HepG2 (cell line): Measurements from ENCODE around the gene KRTAP10-10. TPM values are rescaled to one million over a fixed set of nuclear protein-coding genes. Genes with fewer than 3 reads are reported as not detected.
A peak's percentile ranks its signal among the peaks of the same experiment; 100 is the strongest.
"Not testable (repeated sequence)": the region's sequence is repeated elsewhere in the genome, so short reads cannot be mapped to it uniquely, and the experiment has no call there.

Source experiments
- ATAC-seq: fragments of 200-7000 bp; cut with Tn5 transposase; 3 replicates; pipeline ENCODE4 v1.9.1; 2020; ENCODE audit warnings: mild to moderate bottlenecking, moderate library complexity
- BruUV-seq: library from RNA; stranded (reverse); fragments of 400-500 nt; replicated peaks from 2 replicates; lab custom pipeline; 2021; lab: Mats Ljungman, UMichigan
- CTCF ChIA-PET: fragments of 300-600 bp; formaldehyde crosslinking; extraction: SDS; loops from one replicate; lab custom pipeline; 2021; ENCODE audit warnings: low total read pairs, inconsistent platforms, low intra/inter-chr PET ratio; lab: Yijun Ruan, JAX
- POLR2A ChIA-PET: fragments of 350-600 bp; sonication (Branson Sonifier 250); formaldehyde crosslinking; loops from one replicate; lab custom pipeline; 2020; ENCODE audit warnings: antibody characterized with exemption, inconsistent platforms; lab: Yijun Ruan, JAX
- DNase-seq: peaks from one replicate; pipeline ENCODE4 v3.0.0-alpha.2; 2015; ENCODE audit warnings: low spot score
- FAIRE-seq: peaks from 3 replicates; lab custom pipeline; 2011; peaks lifted over from hg19 to GRCh38; lab: Jason Lieb, UNC
- H2AFZ ChIP-seq: one replicate; pipeline ENCODE4 v1.6.1; 2011; ENCODE audit warnings: low read length, inconsistent platforms
- H3K27ac ChIP-seq: fragments of 300-600 bp; 3 replicates; pipeline ENCODE4 v1.8.0; 2011; ENCODE audit warnings: mixed run types, mild to moderate bottlenecking, mixed read lengths, low read length, inconsistent platforms; ENCODE audit not compliant: insufficient read depth; ENCODE audit errors: extremely low read length
- H3K27me3 ChIP-seq, 2 experiments: fragments of 200-600 bp in 1 of 2; 2 replicates in 1 of 2; 3 replicates in 1 of 2; pipeline versions ENCODE4 v1.6.0 to v1.8.0; 2011; ENCODE audit warnings: low read length in 2 of 2, mild to moderate bottlenecking in 2 of 2, moderate library complexity in 2 of 2, inconsistent platforms in 1 of 2; ENCODE audit not compliant: insufficient read depth in 2 of 2, control insufficient read depth in 1 of 2
- H3K36me3 ChIP-seq, 2 experiments: fragments of 200-600 bp in 1 of 2; replicated peaks in 1 of 2; 2 replicates in 1 of 2; 3 replicates in 1 of 2; pipeline versions ENCODE4 v1.5.1 to v1.8.0; 2011; ENCODE audit warnings: low read length in 2 of 2, inconsistent platforms in 1 of 2; ENCODE audit not compliant: insufficient read depth in 2 of 2, control insufficient read depth in 1 of 2
- H3K4me1 ChIP-seq: 2 replicates; pipeline ENCODE4 v1.5.1; 2012; ENCODE audit warnings: low read length, inconsistent platforms; ENCODE audit not compliant: insufficient read depth
- H3K4me2 ChIP-seq: 2 replicates; pipeline ENCODE4 v1.6.0; 2011; ENCODE audit warnings: low read depth, low read length, inconsistent platforms
- H3K4me3 ChIP-seq, 3 experiments: fragments of 200-600 bp in 1 of 3; sonication (generic), shearing (Covaris generic) in 1 of 3; replicated peaks in 1 of 3; 2 replicates each; pipeline ENCODE4 v1.5.1; 2011 to 2016; ENCODE audit warnings: low read length in 3 of 3, inconsistent platforms in 2 of 3, low read depth in 2 of 3, mild to moderate bottlenecking in 2 of 3, control low read depth in 1 of 3, mixed read lengths in 1 of 3; ENCODE audit not compliant: insufficient read depth in 1 of 3
- H3K79me2 ChIP-seq: one replicate; pipeline ENCODE4 v1.6.1; 2011; ENCODE audit warnings: low read length, inconsistent platforms; ENCODE audit not compliant: insufficient read depth
- H3K9ac ChIP-seq: 2 replicates; pipeline ENCODE4 v1.6.0; 2011; ENCODE audit warnings: mild to moderate bottlenecking, low read depth, low read length, inconsistent platforms; ENCODE audit not compliant: insufficient read depth
- H3K9me3 ChIP-seq: 2 replicates; pipeline ENCODE4 v1.5.1; 2012; ENCODE audit warnings: mild to moderate bottlenecking, low read length
- H4K20me1 ChIP-seq: 2 replicates; pipeline ENCODE4 v1.6.0; 2011; ENCODE audit warnings: inconsistent platforms, mild to moderate bottlenecking, low read length, moderate library complexity; ENCODE audit not compliant: insufficient read depth
- ATF4 ChIP-seq, 2 experiments: fragments of 450-650 bp in 1 of 2; sonication (generic) in 1 of 2; formaldehyde crosslinking; IDR thresholded peaks; 2 replicates each; pipeline versions ENCODE4 v1.5.0 to v1.8.0; 2020 to 2022; ENCODE audit warnings: mild to moderate bottlenecking in 1 of 2, missing genetic modification reagents in 1 of 2
- ATF7 ChIP-seq, 2 experiments: fragments of 450-650 bp in 1 of 2; sonication (generic) in 1 of 2; formaldehyde crosslinking in 1 of 2; IDR thresholded peaks; 2 replicates each; pipeline versions ENCODE4 v1.4.0 to v1.6.1; 2016 to 2020; ENCODE audit warnings: antibody characterized with exemption in 1 of 2, mild to moderate bottlenecking in 1 of 2, missing genetic modification reagents in 1 of 2
- GMEB2 ChIP-seq: IDR thresholded peaks from 2 replicates; pipeline ENCODE4 v1.6.1; 2016; ENCODE audit warnings: missing biosample characterization, missing genetic modification reagents, low read depth
- ISX ChIP-seq: sonication (generic); formaldehyde crosslinking; conservative IDR thresholded peaks from 2 replicates; pipeline ENCODE4 v1.5.0; 2020; ENCODE audit warnings: missing genetic modification reagents
- ZFP1 ChIP-seq: IDR thresholded peaks from 2 replicates; pipeline ENCODE4 v1.6.1; 2016
- ZNF292 ChIP-seq: sonication (generic); formaldehyde crosslinking; IDR thresholded peaks from 2 replicates; pipeline ENCODE4 v1.8.1; 2022; ENCODE audit warnings: mild to moderate bottlenecking, low read depth, missing genetic modification reagents, borderline replicate concordance
- ZNF329 ChIP-seq: sonication (generic); formaldehyde crosslinking; IDR thresholded peaks from 2 replicates; pipeline ENCODE4 v1.9.0; 2021; ENCODE audit warnings: low read depth, mild to moderate bottlenecking, missing genetic modification reagents
- ZNF33B ChIP-seq: sonication (generic); formaldehyde crosslinking; IDR thresholded peaks from 2 replicates; pipeline ENCODE4 v1.5.1; 2020; ENCODE audit warnings: mild to moderate bottlenecking, missing genetic modification reagents
- ZNF354B ChIP-seq: sonication (generic); formaldehyde crosslinking; IDR thresholded peaks from 2 replicates; pipeline ENCODE4 v1.8.0; 2022; ENCODE audit warnings: mild to moderate bottlenecking, missing genetic modification reagents
- WGBS: methylation state at CpG from one replicate; pipeline ENCODE4 v1.1.6; 2017; ENCODE audit warnings: low lambda C conversion rate; 5-methylcytosine and 5-hydroxymethylcytosine counted together
- in situ Hi-C: cut with HindIII; loops from 2 replicates; pipeline ENCODE4 v1.10.0; 2017; ENCODE audit warnings: low pct_unique_long_range_greater_than_20kb; ENCODE audit not compliant: extremely low pct_ligation_motif_present
- intact Hi-C: fragments of 100-400 bp; cut with micrococcal nuclease; formaldehyde crosslinking; loops from one replicate; pipeline ENCODE4 v1.10.0; 2022; ENCODE audit not compliant: unreplicated experiment
- polyA plus RNA-seq, 8 experiments: library from polyadenylated mRNA; depleted of rRNA in 3 of 8; stranded (reverse) in 7 of 8; unstranded in 1 of 8; fragments of >200 nt; fragmentation: Illumina TruSeq in 4 of 8; extraction: Trizol in 4 of 8; gene quantifications; 2 replicates each; pipeline versions ENCODE4 v1.2.1 to v1.2.3, GENCODE V29; 2011 to 2016; ENCODE audit warnings: low read depth in 4 of 8, missing spikeins in 1 of 8, mixed read lengths in 1 of 8; ENCODE audit not compliant: insufficient read depth in 1 of 8
- total RNA-seq, 5 experiments: library from RNA; depleted of rRNA; stranded (reverse); fragments of >200 nt; fragmentation: Illumina TruSeq; extraction: Trizol; gene quantifications; 2 replicates each; pipeline ENCODE4 v1.2.3, GENCODE V29; 2016; ENCODE audit warnings: low read depth in 1 of 5
- TF ChIP-seq, protein P1 (sequence below): IDR thresholded peaks from 2 replicates; pipeline ENCODE4 v1.6.1; 2016; ENCODE audit warnings: mild to moderate bottlenecking

The KRTAP10-10 gene
- total and polyA plus RNA-seq, 2 of the 13 experiments (the other 11 are each of a cell fraction or from before 2014, with no cell fraction given) = not detected

- no peak for TF ChIP-seq ATF4 (CRISPR knock-in tag; IDR thresholded peaks at IDR 0.05)
- TF ChIP-seq, protein P1, sequence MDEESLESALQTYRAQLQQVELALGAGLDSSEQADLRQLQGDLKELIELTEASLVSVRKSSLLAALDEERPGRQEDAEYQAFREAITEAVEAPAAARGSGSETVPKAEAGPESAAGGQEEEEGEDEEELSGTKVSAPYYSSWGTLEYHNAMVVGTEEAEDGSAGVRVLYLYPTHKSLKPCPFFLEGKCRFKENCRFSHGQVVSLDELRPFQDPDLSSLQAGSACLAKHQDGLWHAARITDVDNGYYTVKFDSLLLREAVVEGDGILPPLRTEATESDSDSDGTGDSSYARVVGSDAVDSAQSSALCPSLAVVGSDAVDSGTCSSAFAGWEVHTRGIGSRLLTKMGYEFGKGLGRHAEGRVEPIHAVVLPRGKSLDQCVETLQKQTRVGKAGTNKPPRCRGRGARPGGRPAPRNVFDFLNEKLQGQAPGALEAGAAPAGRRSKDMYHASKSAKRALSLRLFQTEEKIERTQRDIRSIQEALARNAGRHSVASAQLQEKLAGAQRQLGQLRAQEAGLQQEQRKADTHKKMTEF (CRISPR knock-in tag) = no peak
Observed at GRCh38 chr21:44643741-44644310, 6.7 kb downstream of the KRTAP10-10 start (continued).

DNA sequence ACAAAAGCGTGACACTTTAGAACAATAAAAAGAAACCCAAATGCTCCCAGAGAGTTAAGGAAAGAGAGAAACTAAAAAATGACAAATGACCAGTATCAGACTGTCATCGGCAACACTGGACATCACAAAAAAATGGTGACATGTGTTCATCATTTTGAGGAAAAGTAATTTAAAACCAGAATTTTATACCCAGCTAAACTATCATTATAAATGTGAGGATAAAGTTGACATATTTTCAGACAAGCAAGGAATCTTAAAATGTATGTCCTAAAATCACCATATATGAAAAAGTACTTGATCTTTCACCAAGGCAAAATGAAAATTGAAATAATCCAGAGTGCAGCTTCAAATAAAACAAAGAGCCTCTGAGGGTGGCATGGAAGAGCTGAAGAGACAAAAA lies 7.7 kb downstream of the KRTAP10-10 start:
- intact Hi-C loops = no loop called here
- H3K36me3 ChIP-seq = no peaks in the 10 kb centered on the region
- H3K79me2 ChIP-seq = no peaks in the 10 kb centered on the region
- H3K9me3 ChIP-seq = peaks cover 22% of the 10 kb centered on the region
- ATAC-seq = no peak
- CTCF ChIA-PET = no interaction called here
- no peak overlapping the region for H3K27ac ChIP-seq
- no peak for FAIRE-seq
- WGBS = 39% methylated on average over 2 of the region's 2 CpGs
- no peaks in the 10 kb centered on the region for H3K4me1 ChIP-seq
- H3K4me3 ChIP-seq = no peak overlapping the region
- no peak overlapping the region for H3K9ac ChIP-seq
- H3K4me2 ChIP-seq = no peak overlapping the region
- TF ChIP-seq ISX (CRISPR knock-in tag) (no peak), ZNF33B (CRISPR knock-in tag) (no peak), ZNF329 (CRISPR knock-in tag) (no peak), ZFP1 (CRISPR knock-in tag) (peak; percentile 99), ZNF292 (no peak), ATF7 (IDR thresholded peaks at IDR 0.05) (no peak), ATF7 (CRISPR knock-in tag; IDR thresholded peaks at IDR 0.05) (no peak), GMEB2 (CRISPR knock-in tag) (no peak), ZNF354B (CRISPR knock-in tag) (no peak)
- no TSS peak for BruUV-seq
- in situ Hi-C loops = no loop called here
- no peak for DNase-seq
- no peak overlapping the region for H2AFZ ChIP-seq
- POLR2A ChIA-PET = no interaction called here
- H4K20me1 ChIP-seq = no peaks in the 10 kb centered on the region
- peaks cover 3 to 22% of the 10 kb centered on the region in 2 experiments; a peak in 4 of 5 replicates for H3K27me3 ChIP-seq

GRCh38 chr21:44646366-44647221 lies 9.4 kb downstream of the KRTAP10-10 start, which contains the start of gene KRTAP10-11:
Gene KRTAP10-11, plus strand, starts transcription at chr21:44646414. Its CDS starts 45 bp downstream, at chr21:44646459.
- H4K20me1 ChIP-seq, H2AFZ ChIP-seq, POLR2A ChIA-PET, CTCF ChIA-PET, H3K4me2 ChIP-seq, H3K36me3 ChIP-seq, H3K9ac ChIP-seq, ATAC-seq, H3K4me3 ChIP-seq, intact Hi-C loops, H3K4me1 ChIP-seq, FAIRE-seq, H3K79me2 ChIP-seq, DNase-seq, BruUV-seq, in situ Hi-C loops, H3K27ac ChIP-seq: not testable (repeated sequence)
- peaks cover 3 to 30% of the 10 kb centered on the region in 2 experiments; a peak in 4 of 5 replicates for H3K27me3 ChIP-seq
- WGBS = 49% methylated on average over 12 of the region's 21 CpGs
- peaks cover 22% of the 10 kb centered on the region for H3K9me3 ChIP-seq
